Right lobe of liver (tissue), 6 donors: ENCODE data around the gene MAD2L1. TPM values are rescaled to one million over a fixed set of nuclear protein-coding genes. Genes with fewer than 3 reads are reported as not detected.

Source experiments
- ATAC-seq, 4 donors: fragments of 200-7000 bp; cut with Tn5 transposase; one replicate each; pipeline ENCODE4 v1.9.1; 2020; ENCODE audit warnings: mild to moderate bottlenecking in 4 of 4, moderate library complexity in 4 of 4
- DNase-seq, 3 donors: peaks; one replicate each; pipeline ENCODE4 v3.0.0-alpha.2; 2020
- H3K27ac ChIP-seq, 3 donors: fragments of 200-600 bp; one replicate each; pipeline ENCODE4 v1.8.0; 2022
- H3K27me3 ChIP-seq, 2 donors: fragments of 200-600 bp; one replicate each; pipeline ENCODE4 v1.8.0; 2022
- H3K36me3 ChIP-seq, 4 donors: fragments of 200-600 bp; sonication (generic) in 1 of 4; one replicate each; pipeline versions ENCODE4 v1.5.1 to v1.8.0; 2017 to 2022; ENCODE audit warnings: control low read depth in 1 of 4
- H3K4me1 ChIP-seq, 4 donors: fragments of 200-600 bp; sonication (generic) in 1 of 4; one replicate each; pipeline versions ENCODE4 v1.5.1 to v1.8.0; 2017 to 2022; ENCODE audit warnings: control low read depth in 1 of 4
- H3K4me3 ChIP-seq, 3 donors: fragments of 200-600 bp; one replicate each; pipeline ENCODE4 v1.8.0; 2022
- H3K9me3 ChIP-seq, 4 donors: fragments of 200-600 bp; sonication (generic) in 1 of 4; one replicate each; pipeline versions ENCODE4 v1.5.1 to v1.8.0; 2017 to 2022; ENCODE audit warnings: control low read depth in 1 of 4
- POLR2A ChIP-seq: fragments of 450-650 bp; IDR thresholded peaks from one replicate; pipeline ENCODE4 v1.6.1; 2017; ENCODE audit warnings: antibody characterized with exemption, mild to moderate bottlenecking
- WGBS: methylation state at CpG from one replicate; pipeline ENCODE4 v1.1.6; 2018; ENCODE audit warnings: low coverage, low lambda C conversion rate; ENCODE audit not compliant: insufficient coverage; ENCODE audit errors: missing lambda C conversion rate; 5-methylcytosine and 5-hydroxymethylcytosine counted together
- intact Hi-C, 2 donors: fragments of 100-400 bp; cut with DNase I; formaldehyde crosslinking; loops; one replicate each; pipeline versions ENCODE4 v1.11.2 to v1.14.1; 2022
- total RNA-seq, 6 experiments: library from RNA; depleted of rRNA in 2 of 6; stranded (reverse); fragments of >200 nt in 2 of 6; fragmentation: NEBNext Ultra II Directional in 3 of 6; extraction: Animal tissue kit (Norgen Biotek cat#: 25700) in 3 of 6; gene quantifications; one replicate each; pipeline versions ENCODE4 v1.1.0 to v1.2.4, GENCODE V29; 2016 to 2023
- TF ChIP-seq, protein P1 (sequence below), 4 donors: fragments of 200-600 bp in 3 of 4; fragments of 450-650 bp in 1 of 4; IDR thresholded peaks; one replicate each; pipeline versions ENCODE4 v1.5.1 to v1.8.0; 2016 to 2022; ENCODE audit warnings: antibody characterized with exemption in 4 of 4, mild to moderate bottlenecking in 2 of 4
- donor health status: DM: no; HTN: yes; CAD: no.
- donor health status: DM: no; HTN: no; CAD: no.
- donor health status: DM: no; HTN: no; CAD: no.
- donor health status: DM: no; HTN: yes; CAD: no.
- donor health status: DM: no; HTN: yes; CAD: no.

The MAD2L1 gene
- total RNA-seq, 6 experiments from 2014 or later = 0.86 to 1.5 (median 1.1) TPM

DNA sequence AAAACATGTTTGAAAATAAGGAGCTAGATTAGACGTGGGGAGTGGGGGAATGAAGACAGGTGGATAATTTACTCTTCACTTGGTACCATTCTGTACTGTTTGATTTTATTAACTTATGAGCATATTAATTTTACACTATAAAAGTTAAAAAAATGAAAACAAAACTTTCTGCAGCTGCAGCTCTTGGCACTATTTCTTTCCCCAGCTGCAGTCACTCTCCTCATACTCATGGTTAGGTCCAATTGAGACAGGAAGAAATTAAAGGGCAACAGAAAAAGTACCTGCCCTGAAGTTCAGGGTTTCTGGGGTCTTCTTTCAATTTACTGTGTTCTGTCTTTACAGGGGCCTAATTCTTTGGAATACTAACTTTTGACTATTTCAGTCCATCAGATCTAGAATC lies 15.4 kb downstream of the MAD2L1 start:
- ATAC-seq (no peak), DNase-seq (no peak)
- Histone ChIP-seq H3K4me3 (no peak overlapping the region), H3K4me1 (no peaks in the 10 kb centered on the region), H3K9me3 (no peaks in the 10 kb centered on the region), H3K27ac (no peak overlapping the region), H3K27me3 (no peaks in the 10 kb centered on the region), H3K36me3 (no peaks in the 10 kb centered on the region)
- no peak for TF ChIP-seq POLR2A
- TF ChIP-seq, protein P1, sequence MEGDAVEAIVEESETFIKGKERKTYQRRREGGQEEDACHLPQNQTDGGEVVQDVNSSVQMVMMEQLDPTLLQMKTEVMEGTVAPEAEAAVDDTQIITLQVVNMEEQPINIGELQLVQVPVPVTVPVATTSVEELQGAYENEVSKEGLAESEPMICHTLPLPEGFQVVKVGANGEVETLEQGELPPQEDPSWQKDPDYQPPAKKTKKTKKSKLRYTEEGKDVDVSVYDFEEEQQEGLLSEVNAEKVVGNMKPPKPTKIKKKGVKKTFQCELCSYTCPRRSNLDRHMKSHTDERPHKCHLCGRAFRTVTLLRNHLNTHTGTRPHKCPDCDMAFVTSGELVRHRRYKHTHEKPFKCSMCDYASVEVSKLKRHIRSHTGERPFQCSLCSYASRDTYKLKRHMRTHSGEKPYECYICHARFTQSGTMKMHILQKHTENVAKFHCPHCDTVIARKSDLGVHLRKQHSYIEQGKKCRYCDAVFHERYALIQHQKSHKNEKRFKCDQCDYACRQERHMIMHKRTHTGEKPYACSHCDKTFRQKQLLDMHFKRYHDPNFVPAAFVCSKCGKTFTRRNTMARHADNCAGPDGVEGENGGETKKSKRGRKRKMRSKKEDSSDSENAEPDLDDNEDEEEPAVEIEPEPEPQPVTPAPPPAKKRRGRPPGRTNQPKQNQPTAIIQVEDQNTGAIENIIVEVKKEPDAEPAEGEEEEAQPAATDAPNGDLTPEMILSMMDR (IDR thresholded peaks at IDR 0.05) = no peak
- WGBS = 78% methylated on average over 1 of the region's 1 CpG
- intact Hi-C loops = no loop called here

DNA sequence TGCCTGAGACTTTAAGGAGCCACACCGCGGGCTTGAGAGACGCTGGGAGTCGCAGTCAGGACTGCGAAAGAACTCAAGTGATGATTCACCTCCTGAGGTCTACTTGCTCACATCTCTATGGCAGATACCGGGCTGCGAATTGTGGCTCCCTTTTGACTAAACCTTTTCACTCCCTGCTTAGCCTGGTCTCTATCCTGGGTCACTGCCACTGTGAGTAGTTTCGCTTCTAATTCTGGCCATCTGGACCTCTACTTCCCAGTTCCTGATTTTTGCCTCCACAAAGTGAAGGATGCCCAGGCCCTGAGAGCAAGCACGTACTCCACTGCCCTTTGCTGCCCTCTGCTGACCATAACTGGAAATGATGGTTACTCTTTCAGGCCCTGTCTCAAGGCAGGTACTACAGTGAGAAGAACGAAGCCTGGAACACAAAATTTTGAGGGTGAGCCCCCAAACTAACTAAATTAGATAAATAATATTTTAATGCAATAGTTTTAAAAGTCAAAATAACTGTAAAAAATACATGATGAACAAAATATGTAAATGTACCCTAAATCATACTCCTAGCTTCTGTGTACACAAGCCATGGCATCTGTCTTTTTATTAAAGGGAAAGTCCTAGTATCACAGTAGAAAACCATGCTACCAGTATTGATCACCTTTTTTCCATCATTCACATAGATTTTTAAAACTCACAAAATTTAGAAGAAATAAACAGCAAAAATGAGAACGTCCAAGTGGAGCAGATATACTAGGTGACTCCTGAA lies 16.7 kb downstream of the MAD2L1 start:
- intact Hi-C loops = loop anchor here in 1 of 2 donors (5.0 kb wide), 1 partner anchor 493 kb away; no protein-coding TSS in a partner anchor
- H3K4me1 ChIP-seq = no peaks in the 10 kb centered on the region
- H3K27me3 ChIP-seq = no peaks in the 10 kb centered on the region
- no peak overlapping the region for H3K27ac ChIP-seq
- TF ChIP-seq, protein P1 (IDR thresholded peaks at IDR 0.05) = peak; percentile 67 to 89 (median 83)
- no peak for TF ChIP-seq POLR2A
- H3K4me3 ChIP-seq = no peak overlapping the region
- H3K36me3 ChIP-seq = no peaks in the 10 kb centered on the region
- peak; percentile 99 to 100 (median 100) for ATAC-seq
- DNase-seq = peak in 2 of 3 donors; percentile 58 to 72
- no peaks in the 10 kb centered on the region for H3K9me3 ChIP-seq
- WGBS = 26% methylated on average over 8 of the region's 11 CpGs

DNA sequence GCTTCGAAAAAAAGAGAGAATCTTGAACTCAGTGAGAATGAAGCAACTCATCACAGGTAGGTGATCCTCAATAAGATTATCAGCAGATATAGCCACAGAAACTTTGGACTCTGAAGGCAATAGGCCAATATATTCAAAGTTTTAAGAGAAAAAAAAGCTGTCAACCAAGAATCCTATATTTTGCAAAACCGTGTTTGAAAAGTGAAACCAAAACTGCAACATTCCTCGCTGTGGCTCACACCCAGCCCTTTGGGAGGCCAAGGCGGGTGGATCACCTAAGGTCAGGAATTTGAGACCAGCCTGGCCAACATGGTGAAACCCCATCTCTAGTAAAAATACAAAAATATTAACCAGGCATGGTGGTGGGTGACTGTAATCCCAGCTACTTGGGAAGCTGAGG lies 22.8 kb downstream of the MAD2L1 start:
- intact Hi-C loops = no loop called here
- no peaks in the 10 kb centered on the region for H3K27me3 ChIP-seq

DNA sequence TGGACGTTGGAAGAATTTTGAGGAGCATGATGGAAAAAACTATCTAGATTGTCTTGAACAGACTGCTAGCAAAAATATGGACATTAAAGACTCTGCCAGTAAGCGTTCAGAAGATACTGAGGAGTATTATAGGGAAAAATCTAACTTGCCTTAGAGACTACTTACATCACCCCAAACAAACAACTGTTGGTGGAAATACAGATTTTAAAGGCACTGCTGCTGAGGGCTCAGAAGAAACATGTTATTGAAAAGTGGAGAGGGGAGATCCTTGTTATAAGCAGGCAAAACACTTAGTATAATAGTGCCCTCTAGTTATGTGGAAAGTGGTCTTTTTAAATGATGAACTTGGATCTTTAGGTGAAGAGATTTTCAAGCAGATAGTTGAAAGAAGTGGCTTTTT lies 29.2 kb downstream of the MAD2L1 start:
- intact Hi-C loops = no loop called here
- no peaks in the 10 kb centered on the region for H3K27me3 ChIP-seq
- H3K27ac ChIP-seq = no peak overlapping the region
- no peak for TF ChIP-seq POLR2A
- TF ChIP-seq, protein P1 (IDR thresholded peaks at IDR 0.05) = no peak
- H3K9me3 ChIP-seq = no peaks in the 10 kb centered on the region
- DNase-seq = no peak
- 47% methylated on average over 2 of the region's 2 CpGs for WGBS
- no peaks in the 10 kb centered on the region for H3K4me1 ChIP-seq
- no peak overlapping the region for H3K4me3 ChIP-seq
- ATAC-seq = no peak
- H3K36me3 ChIP-seq = no peaks in the 10 kb centered on the region

More for the DNA sequence above, 22.8 kb downstream of the MAD2L1 start:
- ATAC-seq (no peak), DNase-seq (no peak)
- Histone ChIP-seq H3K27ac (no peak overlapping the region), H3K4me1 (no peaks in the 10 kb centered on the region), H3K4me3 (no peak overlapping the region), H3K36me3 (no peaks in the 10 kb centered on the region), H3K9me3 (no peaks in the 10 kb centered on the region)
- TF ChIP-seq POLR2A = no peak
- TF ChIP-seq, protein P1 (IDR thresholded peaks at IDR 0.05) = no peak
- 58% methylated on average over 3 of the region's 4 CpGs for WGBS
